WTC11 (cell line): ENCODE measurements around the gene VSNL1. TPM values are rescaled to one million over a fixed set of nuclear protein-coding genes. Genes with fewer than 3 reads are reported as not detected.
A peak's percentile ranks its signal among the peaks of the same experiment; 100 is the strongest.

Experiments
- ATAC-seq: fragments of 200-7000 bp; cut with Tn5 transposase; 2 replicates; pipeline ENCODE4 v1.10.0; 2021; ENCODE audit warnings: mild to moderate bottlenecking, moderate library complexity
- CTCF ChIA-PET: fragments of 300-600 bp; sonication (Branson Sonifier 250); formaldehyde crosslinking; loops from one replicate; lab custom pipeline; 2021; ENCODE audit warnings: antibody characterized with exemption; lab: Charles Lee
- POLR2A ChIA-PET: fragments of 350-600 bp; sonication (Branson Sonifier 250); formaldehyde crosslinking; loops from one replicate; lab custom pipeline; 2021; ENCODE audit warnings: antibody characterized with exemption; lab: Charles Lee
- DNase-seq: peaks from one replicate; pipeline ENCODE4 v3.0.0; 2021; ENCODE audit warnings: low spot score
- H3K27ac Mint-ChIP-seq: 2 replicates; pipeline ENCODE4 v1.8.0; 2021; ENCODE audit warnings: mixed read lengths
- H3K27me3 Mint-ChIP-seq: 2 replicates; pipeline ENCODE4 v1.8.0; 2021; ENCODE audit warnings: low read depth, mild to moderate bottlenecking, moderate library complexity, mixed read lengths
- H3K36me3 Mint-ChIP-seq: 2 replicates; pipeline ENCODE4 v1.8.0; 2021; ENCODE audit warnings: mixed read lengths
- H3K4me1 Mint-ChIP-seq: 2 replicates; pipeline ENCODE4 v1.8.0; 2022; ENCODE audit warnings: mixed read lengths
- H3K4me3 Mint-ChIP-seq: 2 replicates; pipeline ENCODE4 v1.8.0; 2021; ENCODE audit warnings: mild to moderate bottlenecking, moderate library complexity, mixed read lengths
- H3K9me3 Mint-ChIP-seq: 2 replicates; pipeline ENCODE4 v1.8.0; 2021; ENCODE audit warnings: mixed read lengths
- ARID4B ChIP-seq: sonication (generic); formaldehyde crosslinking; IDR thresholded peaks from 2 replicates; pipeline ENCODE4 v1.8.0; 2023; ENCODE audit warnings: missing genetic modification reagents, mild to moderate bottlenecking, borderline replicate concordance
- CBFB ChIP-seq: sonication (generic); formaldehyde crosslinking; IDR thresholded peaks from 2 replicates; pipeline ENCODE4 v1.8.1; 2022; ENCODE audit warnings: mild to moderate bottlenecking, low read depth, missing genetic modification reagents
- E2F1 ChIP-seq: sonication (generic); formaldehyde crosslinking; IDR thresholded peaks from 2 replicates; pipeline ENCODE4 v1.8.0; 2022; ENCODE audit warnings: mild to moderate bottlenecking, missing genetic modification reagents
- ELF4 ChIP-seq: sonication (generic); formaldehyde crosslinking; IDR thresholded peaks from 2 replicates; pipeline ENCODE4 v1.8.1; 2022; ENCODE audit warnings: low read depth, mild to moderate bottlenecking, moderate library complexity, missing genetic modification reagents
- ESRRA ChIP-seq: sonication (generic); formaldehyde crosslinking; IDR thresholded peaks from 2 replicates; pipeline ENCODE4 v1.8.1; 2022; ENCODE audit warnings: mild to moderate bottlenecking, missing genetic modification reagents, borderline replicate concordance
- FOXP4 ChIP-seq: sonication (generic); formaldehyde crosslinking; IDR thresholded peaks from 2 replicates; pipeline ENCODE4 v1.8.0; 2022; ENCODE audit warnings: mild to moderate bottlenecking, missing genetic modification reagents
- IRF2 ChIP-seq: sonication (generic); formaldehyde crosslinking; IDR thresholded peaks from 2 replicates; pipeline ENCODE4 v1.8.0; 2022; ENCODE audit warnings: low read depth, missing genetic modification reagents, borderline replicate concordance
- KAT7 ChIP-seq: sonication (generic); formaldehyde crosslinking; IDR thresholded peaks from 2 replicates; pipeline ENCODE4 v1.8.1; 2023; ENCODE audit warnings: missing genetic modification reagents, mild to moderate bottlenecking, borderline replicate concordance
- MXD4 ChIP-seq: fragments of 250-450 bp; sonication (Bioruptor Pico); IDR thresholded peaks from 2 replicates; pipeline ENCODE4 v1.8.0; 2021; ENCODE audit warnings: mild to moderate bottlenecking, moderate library complexity, borderline replicate concordance
- NFE2L1 ChIP-seq: sonication (generic); formaldehyde crosslinking; IDR thresholded peaks from 2 replicates; pipeline ENCODE4 v1.8.1; 2023; ENCODE audit warnings: missing genetic modification reagents
- NFYB ChIP-seq: sonication (generic); formaldehyde crosslinking; conservative IDR thresholded peaks from 2 replicates; pipeline ENCODE4 v1.8.0; 2022; ENCODE audit warnings: low read depth, missing genetic modification reagents
- NR1H2 ChIP-seq: sonication (generic); formaldehyde crosslinking; IDR thresholded peaks from 2 replicates; pipeline ENCODE4 v1.9.0; 2021; ENCODE audit warnings: mild to moderate bottlenecking, moderate library complexity, missing genetic modification reagents
- NR3C1 ChIP-seq: sonication (generic); formaldehyde crosslinking; conservative IDR thresholded peaks from 2 replicates; pipeline ENCODE4 v1.8.1; 2023; ENCODE audit warnings: low read depth, mild to moderate bottlenecking, missing genetic modification reagents
- USF1 ChIP-seq: sonication (generic); formaldehyde crosslinking; IDR thresholded peaks from 2 replicates; pipeline ENCODE4 v1.8.0; 2022; ENCODE audit warnings: mild to moderate bottlenecking, missing genetic modification reagents
- USF2 ChIP-seq: sonication (generic); formaldehyde crosslinking; IDR thresholded peaks from 2 replicates; pipeline ENCODE4 v1.8.1; 2023; ENCODE audit warnings: mild to moderate bottlenecking, missing genetic modification reagents, moderate library complexity
- ZBTB21 ChIP-seq: sonication (generic); formaldehyde crosslinking; IDR thresholded peaks from 2 replicates; pipeline ENCODE4 v1.8.1; 2023; ENCODE audit warnings: mild to moderate bottlenecking, missing genetic modification reagents, borderline replicate concordance
- ZMAT4 ChIP-seq: fragments of 250-450 bp; sonication (Bioruptor Pico); IDR thresholded peaks from 2 replicates; pipeline ENCODE4 v1.9.0; 2021; ENCODE audit warnings: mild to moderate bottlenecking
- ZNF396 ChIP-seq: fragments of 250-450 bp; sonication (Bioruptor Pico); IDR thresholded peaks from 2 replicates; pipeline ENCODE4 v1.8.0; 2021; ENCODE audit warnings: mild to moderate bottlenecking, moderate library complexity, borderline replicate concordance
- ZNF512 ChIP-seq: sonication (generic); formaldehyde crosslinking; IDR thresholded peaks from 2 replicates; pipeline ENCODE4 v1.8.1; 2022; ENCODE audit warnings: missing genetic modification reagents, borderline replicate concordance
- total RNA-seq: library from RNA; stranded (reverse); gene quantifications from 3 replicates; pipeline ENCODE4 v1.2.3, GENCODE V29; 2021

The VSNL1 gene
- total RNA-seq, 1 experiment from 2014 or later, result 78.4 TPM

GRCh38 chr2:17591846-17592245 lies 51.4 kb downstream of the VSNL1 start:
- Mint-ChIP-seq H3K9me3 (no peaks in the 10 kb centered on the region), H3K27ac (peak overlapping the region; percentile 88), H3K4me3 (no peak overlapping the region), H3K4me1 (peaks cover 61% of the 10 kb centered on the region), H3K36me3 (peaks cover 41% of the 10 kb centered on the region), H3K27me3 (no peaks in the 10 kb centered on the region)
- ChIA-PET POLR2A (no interaction called here), CTCF (no interaction called here)
- DNase-seq, result no peak
- ATAC-seq, result no peak
- TF ChIP-seq KAT7 (CRISPR knock-in tag), result no peak
- TF ChIP-seq E2F1 (CRISPR knock-in tag), result no peak
- TF ChIP-seq CBFB (CRISPR knock-in tag), result no peak
- no peak for TF ChIP-seq ELF4 (CRISPR knock-in tag)
- no peak for TF ChIP-seq NFYB (CRISPR knock-in tag)
- TF ChIP-seq IRF2 (CRISPR knock-in tag), result no peak
- TF ChIP-seq USF2 (CRISPR knock-in tag), result no peak
- TF ChIP-seq MXD4, result no peak
- no peak for TF ChIP-seq NR1H2
- no peak for TF ChIP-seq USF1 (CRISPR knock-in tag)
- no peak for TF ChIP-seq NR3C1 (CRISPR knock-in tag)
- TF ChIP-seq NFE2L1, result no peak
- TF ChIP-seq ZMAT4, result no peak
- TF ChIP-seq ZNF512 (CRISPR knock-in tag), result no peak
- TF ChIP-seq ZNF396 (CRISPR knock-in tag), result no peak
- TF ChIP-seq ESRRA, result no peak
- no peak for TF ChIP-seq ZBTB21 (CRISPR knock-in tag)

- no peak overlapping the region for H3K27ac Mint-ChIP-seq
- ChIA-PET CTCF (no interaction called here), POLR2A (no interaction called here)
- no peak overlapping the region for H3K4me3 Mint-ChIP-seq
- peaks cover 44% of the 10 kb centered on the region for H3K36me3 Mint-ChIP-seq
- H3K4me1 Mint-ChIP-seq, result peaks cover 61% of the 10 kb centered on the region
- DNase-seq, result no peak
- H3K27me3 Mint-ChIP-seq, result no peaks in the 10 kb centered on the region
- H3K9me3 Mint-ChIP-seq, result no peaks in the 10 kb centered on the region
- no peak for ATAC-seq
- no peak for TF ChIP-seq ARID4B (CRISPR knock-in tag)
- no peak for TF ChIP-seq FOXP4 (CRISPR knock-in tag)
These were observed 52.4 kb downstream of the VSNL1 start for GRCh38 chr2:17592731-17593409.
